22Rv1 (cell line): ENCODE results near the gene SLA2.

ENCODE experiments used
- CTCF ChIP-seq: fragments of 450-650 bp; IDR thresholded peaks from 2 replicates; pipeline ENCODE4 v1.5.1; 2017; ENCODE audit warnings: mild to moderate bottlenecking
- ZFX ChIP-seq: fragments of 450-650 bp; IDR thresholded peaks from 2 replicates; pipeline ENCODE4 v1.6.1; 2017; ENCODE audit warnings: antibody characterized with exemption, borderline replicate concordance

- TF ChIP-seq CTCF, result no peak
- no peak for TF ChIP-seq ZFX
Observed at GRCh38 chr20:36601540-36601939, 44.5 kb downstream of the SLA2 start.
